ENCODE results near the gene SPAG7.

DNA sequence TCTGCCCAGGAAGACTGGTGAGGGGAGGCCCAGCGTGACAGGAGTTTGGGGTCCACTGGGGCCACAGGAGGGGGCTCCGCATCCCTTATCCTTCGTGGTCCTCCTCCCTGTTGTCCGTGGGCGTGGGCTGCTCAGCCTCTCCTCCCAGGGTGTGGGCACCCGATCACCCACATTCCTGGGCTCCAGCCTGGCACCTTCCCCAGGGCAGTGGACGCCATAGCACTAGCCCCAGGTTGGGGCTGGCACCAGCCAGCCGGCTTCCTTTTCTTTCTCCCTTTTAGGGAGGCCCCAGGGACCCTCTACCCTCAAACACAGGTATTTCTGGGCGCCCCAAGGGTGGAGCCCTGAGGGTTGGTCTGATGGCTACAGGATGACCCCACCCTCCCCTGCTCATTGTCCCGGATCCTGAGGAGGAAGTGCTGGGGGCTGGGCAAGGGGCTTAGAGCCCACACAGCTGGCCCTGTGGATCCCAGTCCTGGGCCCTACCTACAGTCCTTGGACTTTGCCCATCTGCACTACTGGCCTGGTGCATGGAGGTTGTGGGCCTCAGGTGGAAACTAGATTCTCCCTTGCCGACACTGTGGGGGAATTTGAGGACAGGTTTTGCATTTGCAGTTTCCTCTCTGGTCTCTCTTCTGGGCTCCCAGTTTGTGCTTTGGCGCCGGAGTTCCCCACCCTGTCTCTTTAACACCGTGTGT lies 31.3 kb upstream of the SPAG7 start:
- TF ChIP-seq, protein P1, sequence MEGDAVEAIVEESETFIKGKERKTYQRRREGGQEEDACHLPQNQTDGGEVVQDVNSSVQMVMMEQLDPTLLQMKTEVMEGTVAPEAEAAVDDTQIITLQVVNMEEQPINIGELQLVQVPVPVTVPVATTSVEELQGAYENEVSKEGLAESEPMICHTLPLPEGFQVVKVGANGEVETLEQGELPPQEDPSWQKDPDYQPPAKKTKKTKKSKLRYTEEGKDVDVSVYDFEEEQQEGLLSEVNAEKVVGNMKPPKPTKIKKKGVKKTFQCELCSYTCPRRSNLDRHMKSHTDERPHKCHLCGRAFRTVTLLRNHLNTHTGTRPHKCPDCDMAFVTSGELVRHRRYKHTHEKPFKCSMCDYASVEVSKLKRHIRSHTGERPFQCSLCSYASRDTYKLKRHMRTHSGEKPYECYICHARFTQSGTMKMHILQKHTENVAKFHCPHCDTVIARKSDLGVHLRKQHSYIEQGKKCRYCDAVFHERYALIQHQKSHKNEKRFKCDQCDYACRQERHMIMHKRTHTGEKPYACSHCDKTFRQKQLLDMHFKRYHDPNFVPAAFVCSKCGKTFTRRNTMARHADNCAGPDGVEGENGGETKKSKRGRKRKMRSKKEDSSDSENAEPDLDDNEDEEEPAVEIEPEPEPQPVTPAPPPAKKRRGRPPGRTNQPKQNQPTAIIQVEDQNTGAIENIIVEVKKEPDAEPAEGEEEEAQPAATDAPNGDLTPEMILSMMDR (IDR thresholded peaks at IDR 0.05; ENCODE audit: control extremely low read depth in 1 of 3, insufficient read depth in 1 of 3, low read depth in 1 of 3, low read length in 3 of 3), result no peak
- TF ChIP-seq GTF2F1 (IDR thresholded peaks at IDR 0.05; ENCODE audit: borderline replicate concordance, low read depth, low read length) (no peak), POLR2AphosphoS5 (IDR thresholded peaks at IDR 0.05; ENCODE audit: low read depth, low read length) (no peak)
